GM21528 (cell line): Measurements from ENCODE around the gene PABPC4L.
"Not testable (repeated sequence)": the region's sequence is repeated elsewhere in the genome, so short reads cannot be mapped to it uniquely, and the experiment has no call there.

Experiments
- ATAC-seq: cut with Tn5 transposase; IDR thresholded peaks from one replicate; pipeline ENCODE4 v1.9.1; 2021; ENCODE audit warnings: mild to moderate bottlenecking, moderate library complexity; ENCODE audit not compliant: unreplicated experiment, low FRiP score

PABPC4L gene

GRCh38 chr4:134201216-134202161 lies at the start of gene PABPC4L:
PABPC4L (minus strand) TSS chr4:134201789; CDS start chr4:134201019, 770 bp downstream.
- no peak for ATAC-seq

DNA sequence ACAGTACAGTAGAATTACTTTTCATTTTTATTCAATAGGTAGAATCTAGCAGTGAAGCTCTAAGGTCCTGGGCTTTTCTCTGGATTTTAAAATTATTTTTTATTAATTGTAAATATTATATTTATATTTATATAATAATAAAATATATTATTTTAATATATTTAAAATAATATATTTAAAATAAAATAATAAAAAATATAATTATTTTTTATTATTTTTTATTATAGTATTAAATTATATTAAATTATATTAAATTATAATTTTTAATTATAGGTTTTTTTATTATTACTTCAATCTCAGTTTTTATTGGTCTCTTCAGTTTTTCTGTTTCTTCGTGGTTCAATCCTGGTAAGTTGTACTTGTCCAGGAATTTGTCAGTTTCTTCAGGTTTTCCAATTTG lies 49.7 kb upstream of the PABPC4L start:
- ATAC-seq, result no peak

DNA sequence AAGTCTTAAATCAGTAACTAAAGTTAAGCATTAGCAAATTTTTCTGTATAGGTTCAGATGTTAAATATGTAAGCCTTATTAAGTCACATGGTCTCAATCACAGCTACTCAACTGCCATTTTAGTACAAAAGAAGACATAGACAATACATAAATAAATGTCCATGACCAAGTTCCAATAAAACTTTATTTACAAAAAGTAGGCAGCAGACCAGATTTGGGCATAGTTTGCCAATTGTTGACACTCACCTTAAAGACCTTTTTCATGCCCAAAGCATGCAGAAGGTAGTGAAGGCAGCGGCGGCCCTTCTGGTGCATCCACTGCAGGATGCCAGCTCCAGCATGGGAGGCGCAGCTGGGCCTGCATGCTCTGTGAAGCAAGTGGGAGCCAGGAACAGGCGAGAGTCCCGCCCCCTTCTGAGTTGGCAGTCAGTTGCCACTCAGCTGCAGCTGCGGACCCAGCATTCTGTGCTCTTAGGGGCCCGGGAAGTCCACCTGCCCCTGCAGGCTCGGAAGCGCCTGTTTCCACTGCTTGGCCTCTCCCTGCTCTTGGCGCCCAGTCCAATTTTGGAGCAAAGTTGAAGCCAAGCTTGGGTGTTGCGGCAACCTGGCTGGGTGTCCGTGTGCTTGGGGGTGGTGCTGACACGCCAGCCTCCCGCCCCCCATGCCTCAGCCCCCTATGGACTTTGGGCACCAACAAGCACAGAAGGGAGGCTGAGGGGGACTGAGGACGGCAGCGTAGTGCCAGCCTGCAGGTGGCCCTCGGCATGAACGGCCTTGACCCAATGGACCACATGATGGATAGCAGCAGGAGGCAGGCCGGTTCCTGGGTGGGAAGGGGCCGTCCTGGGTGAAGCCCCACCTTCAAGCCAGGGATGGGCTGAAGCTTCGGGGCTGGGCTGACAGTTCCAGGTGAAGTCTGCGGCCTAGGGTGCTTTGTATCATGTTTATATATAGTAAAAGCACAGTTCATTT lies 42.4 kb upstream of the PABPC4L start:
- no peak for ATAC-seq

DNA sequence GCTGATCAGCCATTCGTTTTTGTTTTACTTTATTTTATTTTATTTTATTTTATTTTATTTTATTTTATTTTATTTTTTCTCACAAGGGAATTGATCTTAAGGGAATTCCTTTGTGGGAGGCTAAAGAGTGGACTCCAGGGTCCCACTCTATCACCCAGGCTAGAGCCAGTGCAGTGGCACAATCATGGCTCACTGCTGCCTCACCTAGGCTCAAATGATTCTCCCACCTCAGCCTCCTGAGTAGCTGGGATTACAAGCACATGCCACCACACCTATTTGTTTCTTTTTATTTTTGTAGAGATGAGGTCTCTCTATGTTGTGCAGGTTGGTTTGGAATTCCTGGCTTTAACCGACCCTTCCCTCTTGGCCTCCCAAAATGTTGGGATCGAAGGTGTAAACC lies 17.5 kb upstream of the PABPC4L start:
- no peak for ATAC-seq

DNA sequence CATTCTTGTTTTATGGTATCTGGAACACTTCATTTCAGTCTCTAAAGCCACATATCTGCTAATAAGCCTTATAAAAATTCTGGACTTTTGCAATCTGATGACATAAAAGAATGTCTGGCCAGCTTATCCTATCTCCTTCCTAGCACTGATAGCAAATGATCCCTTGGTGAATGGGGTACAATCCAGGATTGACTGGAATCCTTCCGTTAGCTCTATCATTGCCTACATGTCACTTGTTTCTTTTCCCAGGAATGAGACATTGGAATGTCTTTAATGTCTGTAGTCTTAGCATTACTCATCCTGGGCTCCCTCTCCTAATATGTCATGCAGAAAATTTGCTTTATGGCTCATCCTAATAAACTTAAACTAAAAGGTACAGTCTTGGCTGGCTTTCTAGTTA lies 14.8 kb upstream of the PABPC4L start:
- ATAC-seq, result no peak

DNA sequence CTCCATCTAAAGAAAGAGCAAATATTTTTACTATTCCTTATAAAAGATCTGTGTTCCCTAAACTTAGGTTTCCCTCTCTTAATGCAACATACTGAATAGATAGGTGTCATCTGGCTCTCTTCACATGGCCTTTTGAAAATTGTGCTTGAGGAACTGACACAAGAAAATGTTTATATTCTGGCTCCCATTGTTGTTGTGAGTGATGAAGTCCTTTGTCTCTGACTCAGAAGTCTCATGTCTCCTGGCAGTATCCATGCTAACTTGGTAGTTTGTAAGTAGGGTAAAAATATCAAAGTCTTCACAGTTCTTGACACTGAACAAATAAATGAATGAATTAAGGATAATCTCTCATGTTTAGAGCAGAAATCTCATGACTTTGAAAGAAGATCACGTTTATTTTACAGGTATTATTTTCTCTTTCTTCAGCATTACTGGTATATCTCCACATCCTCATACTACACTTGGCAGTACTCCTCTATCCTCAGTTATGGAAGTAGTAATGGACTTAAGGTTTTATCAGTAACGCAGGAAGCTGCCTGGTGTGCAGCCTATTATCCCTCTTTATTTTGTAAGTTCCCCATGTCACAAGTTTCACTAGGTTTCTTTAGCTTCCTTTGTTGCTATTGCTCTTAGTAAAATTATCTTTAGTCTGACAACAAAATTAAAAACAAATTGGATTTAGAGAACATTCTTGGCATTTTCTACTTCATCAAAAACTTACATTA lies 14.2 kb upstream of the PABPC4L start:
- ATAC-seq, result no peak

DNA sequence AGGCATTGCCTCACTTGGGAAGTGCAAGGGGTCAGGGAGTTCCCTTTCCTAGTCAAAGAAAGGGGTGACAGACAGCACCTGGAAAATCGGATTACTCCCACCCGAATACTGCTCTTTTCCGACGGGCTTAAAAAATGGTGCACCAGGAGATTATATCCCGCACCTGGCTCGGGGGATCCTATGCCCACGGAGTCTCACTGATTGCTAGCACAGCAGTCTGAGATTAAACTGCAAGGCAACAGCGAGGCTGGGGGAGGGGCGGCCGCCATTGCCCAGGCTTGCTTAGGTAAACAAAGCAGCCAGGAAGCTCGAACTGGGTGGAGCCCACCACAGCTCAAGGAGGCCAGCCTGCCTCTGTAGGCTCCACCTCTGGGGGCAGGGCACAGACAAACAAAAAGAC lies 6.4 kb upstream of the PABPC4L start:
- ATAC-seq, result not testable (repeated sequence)

DNA sequence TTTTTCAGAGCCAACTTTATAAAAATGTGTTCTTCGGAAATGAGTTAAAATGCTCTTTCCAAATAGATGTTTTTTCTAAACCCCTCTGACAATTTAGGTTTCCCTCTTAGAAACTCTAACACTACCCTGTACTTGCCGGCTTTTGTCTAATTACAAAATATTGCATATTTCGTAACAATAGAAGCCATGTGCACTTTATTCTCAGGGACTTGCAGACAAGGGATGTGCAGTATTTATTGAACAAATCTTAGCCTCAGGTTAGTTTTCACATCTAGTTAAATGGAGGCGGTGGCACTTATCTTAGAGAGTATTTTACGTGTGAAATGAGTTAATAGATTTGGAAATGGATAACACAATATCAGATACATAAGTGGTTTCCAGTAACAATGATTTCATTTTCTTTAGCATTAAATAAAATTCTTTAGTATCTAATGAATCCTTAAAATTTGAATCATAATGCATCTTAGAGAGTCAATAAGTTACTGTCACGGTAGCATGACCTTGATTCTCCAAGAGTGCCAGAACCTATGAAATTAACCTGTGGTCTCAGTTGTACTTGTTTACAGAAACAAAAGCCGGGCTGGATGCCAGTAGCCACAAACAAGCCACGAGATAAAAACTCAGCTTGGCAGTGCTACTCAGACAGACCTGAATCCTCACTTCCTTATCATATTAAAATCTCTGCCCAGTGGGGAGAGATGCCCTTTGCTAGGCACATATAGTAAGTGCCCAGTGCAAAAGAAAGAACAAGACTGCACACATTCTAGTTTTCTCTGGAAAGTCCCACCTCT lies 772 bp upstream of the PABPC4L start:
- no peak for ATAC-seq

DNA sequence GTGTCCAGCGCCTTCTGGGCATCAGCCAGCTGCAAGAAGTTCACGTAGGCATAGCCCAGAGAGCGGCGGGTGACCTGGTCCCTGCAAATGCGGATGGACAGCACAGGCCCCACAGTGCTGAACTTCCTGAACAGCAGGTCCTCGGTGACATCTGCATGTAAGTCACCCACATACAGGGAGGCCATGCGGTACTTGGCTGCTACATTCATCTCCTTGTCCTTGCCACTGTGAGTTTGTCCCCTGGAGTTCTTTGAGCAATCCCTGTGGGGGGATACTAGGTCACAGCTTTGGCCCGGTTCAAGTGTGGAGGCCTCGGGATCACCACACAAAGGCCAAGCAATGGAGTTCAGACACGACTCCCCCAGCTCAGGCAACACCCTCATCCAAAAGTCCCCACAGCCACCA lies 776 bp downstream of the PABPC4L start:
- no peak for ATAC-seq

DNA sequence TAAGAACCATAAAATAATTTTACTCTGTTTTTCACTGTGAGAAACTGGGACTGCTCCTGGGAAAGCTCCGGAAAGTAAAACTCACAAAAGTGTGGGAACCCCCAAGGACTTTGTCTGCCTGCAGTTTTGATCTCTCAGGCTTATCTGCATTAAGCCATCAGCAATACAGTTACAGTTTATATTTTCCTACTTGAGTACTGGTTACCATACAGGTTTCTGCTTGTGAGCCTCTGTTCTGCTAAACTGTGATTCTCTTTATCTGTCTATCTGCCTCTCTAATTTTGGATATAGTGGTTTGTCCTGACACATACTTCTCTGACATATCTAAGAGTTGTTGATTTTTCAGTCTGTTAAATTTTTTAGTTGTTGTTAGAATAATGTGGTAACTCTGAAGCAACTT lies 11.6 kb downstream of the PABPC4L start:
- no peak for ATAC-seq

DNA sequence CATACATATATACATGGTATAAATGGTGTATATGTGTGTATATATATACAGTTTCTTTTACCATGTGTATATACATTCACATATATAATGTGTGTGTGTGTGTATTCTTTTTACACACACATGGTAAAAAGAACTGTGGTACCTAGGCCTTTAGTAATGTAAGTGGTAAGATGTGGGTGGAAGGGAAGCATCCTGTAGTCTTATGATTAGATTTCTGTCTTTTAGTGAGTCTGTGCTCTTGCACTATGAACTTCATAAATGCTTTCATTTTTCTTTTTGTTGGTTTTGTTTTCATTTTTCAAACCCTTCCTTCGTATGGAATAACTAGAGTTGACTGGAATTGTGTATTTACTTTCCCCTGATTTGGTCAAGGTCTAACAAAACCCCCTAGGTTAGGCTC lies 12.1 kb downstream of the PABPC4L start:
- no peak for ATAC-seq

- ATAC-seq, result no peak
Observed at GRCh38 chr4:134178706-134179105, 22.9 kb downstream of the PABPC4L start.

GRCh38 chr4:134174271-134174670 lies 27.3 kb downstream of the PABPC4L start:
- ATAC-seq, result no peak

GRCh38 chr4:134160211-134160610 lies 41.4 kb downstream of the PABPC4L start:
- ATAC-seq, result no peak

DNA sequence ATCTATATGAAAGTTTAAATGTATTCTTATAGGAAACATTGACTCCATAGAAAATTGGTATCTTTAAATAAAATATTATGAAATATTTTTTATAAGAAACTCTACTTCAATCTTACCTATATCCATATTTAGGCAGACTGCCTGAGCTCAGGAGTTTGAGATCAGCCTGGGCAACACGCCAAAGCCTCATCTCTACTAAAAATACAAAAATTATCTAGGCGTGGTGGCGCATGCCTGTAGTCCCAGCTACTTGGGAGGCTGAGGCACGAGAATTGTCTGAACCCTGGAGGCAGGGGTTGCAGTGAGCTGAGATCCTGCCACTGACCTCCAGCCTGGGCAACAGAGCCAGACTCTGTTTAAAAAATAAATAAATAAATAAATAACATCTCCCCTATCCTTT lies 47.5 kb downstream of the PABPC4L start:
- no peak for ATAC-seq

- no peak for ATAC-seq
Observed at GRCh38 chr4:134147941-134148340, 53.6 kb downstream of the PABPC4L start.
